WTC11 (cell line): ENCODE data around the gene OTUD4. TPM values are rescaled to one million over a fixed set of nuclear protein-coding genes. Genes with fewer than 3 reads are reported as not detected.

ENCODE experiments used
- ATAC-seq: fragments of 200-7000 bp; cut with Tn5 transposase; 2 replicates; pipeline ENCODE4 v1.10.0; 2021; ENCODE audit warnings: mild to moderate bottlenecking, moderate library complexity
- CTCF ChIA-PET: fragments of 300-600 bp; sonication (Branson Sonifier 250); formaldehyde crosslinking; loops from one replicate; lab custom pipeline; 2021; ENCODE audit warnings: antibody characterized with exemption; lab: Charles Lee
- POLR2A ChIA-PET: fragments of 350-600 bp; sonication (Branson Sonifier 250); formaldehyde crosslinking; loops from one replicate; lab custom pipeline; 2021; ENCODE audit warnings: antibody characterized with exemption; lab: Charles Lee
- DNase-seq: peaks from one replicate; pipeline ENCODE4 v3.0.0; 2021; ENCODE audit warnings: low spot score
- H3K27ac Mint-ChIP-seq: 2 replicates; pipeline ENCODE4 v1.8.0; 2021; ENCODE audit warnings: mixed read lengths
- H3K27me3 Mint-ChIP-seq: 2 replicates; pipeline ENCODE4 v1.8.0; 2021; ENCODE audit warnings: low read depth, mild to moderate bottlenecking, moderate library complexity, mixed read lengths
- H3K36me3 Mint-ChIP-seq: 2 replicates; pipeline ENCODE4 v1.8.0; 2021; ENCODE audit warnings: mixed read lengths
- H3K4me1 Mint-ChIP-seq: 2 replicates; pipeline ENCODE4 v1.8.0; 2022; ENCODE audit warnings: mixed read lengths
- H3K4me3 Mint-ChIP-seq: 2 replicates; pipeline ENCODE4 v1.8.0; 2021; ENCODE audit warnings: mild to moderate bottlenecking, moderate library complexity, mixed read lengths
- H3K9me3 Mint-ChIP-seq: 2 replicates; pipeline ENCODE4 v1.8.0; 2021; ENCODE audit warnings: mixed read lengths
- CREB1 ChIP-seq: sonication (generic); formaldehyde crosslinking; IDR thresholded peaks from 2 replicates; pipeline ENCODE4 v1.8.0; 2023; ENCODE audit warnings: mild to moderate bottlenecking, missing genetic modification reagents
- ESRRA ChIP-seq: sonication (generic); formaldehyde crosslinking; IDR thresholded peaks from 2 replicates; pipeline ENCODE4 v1.8.1; 2022; ENCODE audit warnings: mild to moderate bottlenecking, missing genetic modification reagents, borderline replicate concordance
- HMGA2 ChIP-seq: fragments of 250-450 bp; sonication (Bioruptor Pico); IDR thresholded peaks from 2 replicates; pipeline ENCODE4 v1.4.0; 2021; ENCODE audit warnings: mild to moderate bottlenecking, moderate library complexity
- IRF2 ChIP-seq: sonication (generic); formaldehyde crosslinking; IDR thresholded peaks from 2 replicates; pipeline ENCODE4 v1.8.0; 2022; ENCODE audit warnings: low read depth, missing genetic modification reagents, borderline replicate concordance
- JUN ChIP-seq: sonication (generic); formaldehyde crosslinking; IDR thresholded peaks from 2 replicates; pipeline ENCODE4 v1.8.0; 2023; ENCODE audit warnings: mild to moderate bottlenecking, missing genetic modification reagents
- MXD4 ChIP-seq: fragments of 250-450 bp; sonication (Bioruptor Pico); IDR thresholded peaks from 2 replicates; pipeline ENCODE4 v1.8.0; 2021; ENCODE audit warnings: mild to moderate bottlenecking, moderate library complexity, borderline replicate concordance
- MYBL2 ChIP-seq: sonication (generic); formaldehyde crosslinking; IDR thresholded peaks from 2 replicates; pipeline ENCODE4 v1.8.1; 2023; ENCODE audit warnings: mild to moderate bottlenecking, moderate library complexity, missing genetic modification reagents
- PRDM15 ChIP-seq: sonication (generic); formaldehyde crosslinking; IDR thresholded peaks from 2 replicates; pipeline ENCODE4 v1.8.0; 2022; ENCODE audit warnings: missing genetic modification reagents
- RELA ChIP-seq: sonication (generic); formaldehyde crosslinking; IDR thresholded peaks from 2 replicates; pipeline ENCODE4 v1.8.1; 2022; ENCODE audit warnings: missing genetic modification reagents, mild to moderate bottlenecking, borderline replicate concordance
- SMAD3 ChIP-seq: sonication (generic); formaldehyde crosslinking; IDR thresholded peaks from 2 replicates; pipeline ENCODE4 v1.8.0; 2022; ENCODE audit warnings: missing genetic modification reagents, mild to moderate bottlenecking, borderline replicate concordance
- TCF7 ChIP-seq: sonication (generic); formaldehyde crosslinking; IDR thresholded peaks from 2 replicates; pipeline ENCODE4 v1.8.0; 2022; ENCODE audit warnings: mild to moderate bottlenecking, low read depth, missing genetic modification reagents, moderate library complexity
- TEAD4 ChIP-seq: sonication (generic); formaldehyde crosslinking; IDR thresholded peaks from 2 replicates; pipeline ENCODE4 v1.8.0; 2022; ENCODE audit warnings: mild to moderate bottlenecking, missing genetic modification reagents
- ZNF138 ChIP-seq: sonication (generic); formaldehyde crosslinking; conservative IDR thresholded peaks from 2 replicates; pipeline ENCODE4 v1.8.1; 2022; ENCODE audit warnings: mild to moderate bottlenecking, moderate library complexity, missing genetic modification reagents
- ZNF317 ChIP-seq: sonication (generic); formaldehyde crosslinking; IDR thresholded peaks from 2 replicates; pipeline ENCODE4 v1.8.1; 2023; ENCODE audit warnings: low read depth, mild to moderate bottlenecking, moderate library complexity, missing genetic modification reagents, borderline replicate concordance
- total RNA-seq: library from RNA; stranded (reverse); gene quantifications from 3 replicates; pipeline ENCODE4 v1.2.3, GENCODE V29; 2021
- TF ChIP-seq, protein P1 (sequence below): fragments of 200-600 bp; IDR thresholded peaks from 2 replicates; pipeline ENCODE4 v1.8.0; 2022; ENCODE audit warnings: antibody characterized with exemption
- TF ChIP-seq, protein P2 (sequence below): fragments of 250-450 bp; sonication (Bioruptor Pico); IDR thresholded peaks from 2 replicates; pipeline ENCODE4 v1.9.0; 2021; ENCODE audit warnings: mild to moderate bottlenecking
- TF ChIP-seq, protein P3 (sequence below): sonication (generic); formaldehyde crosslinking; IDR thresholded peaks from 2 replicates; pipeline ENCODE4 v1.8.1; 2023; ENCODE audit warnings: mild to moderate bottlenecking, missing genetic modification reagents, moderate library complexity
- TF ChIP-seq, protein P4 (sequence below): sonication (generic); formaldehyde crosslinking; IDR thresholded peaks from 2 replicates; pipeline ENCODE4 v1.8.1; 2022; ENCODE audit warnings: low read depth, mild to moderate bottlenecking, moderate library complexity, missing genetic modification reagents, borderline replicate concordance
- TF ChIP-seq, protein P5 (sequence below): sonication (generic); formaldehyde crosslinking; IDR thresholded peaks from 2 replicates; pipeline ENCODE4 v1.8.1; 2022; ENCODE audit warnings: mild to moderate bottlenecking, moderate library complexity, missing genetic modification reagents
- TF ChIP-seq, protein P6 (sequence below): sonication (generic); formaldehyde crosslinking; IDR thresholded peaks from 2 replicates; pipeline ENCODE4 v1.8.1; 2022; ENCODE audit warnings: missing genetic modification reagents, borderline replicate concordance
- TF ChIP-seq, protein P7 (sequence below): fragments of 250-450 bp; sonication (Bioruptor Pico); IDR thresholded peaks from 2 replicates; pipeline ENCODE4 v1.9.0; 2021; ENCODE audit warnings: moderate library complexity, mild to moderate bottlenecking, inconsistent platforms, borderline replicate concordance
- TF ChIP-seq, protein P8 (sequence below): sonication (generic); formaldehyde crosslinking; IDR thresholded peaks from 2 replicates; pipeline ENCODE4 v1.8.0; 2023; ENCODE audit warnings: missing genetic modification reagents

Gene OTUD4
- total RNA-seq, 1 experiment from 2014 or later = 44.6 TPM

GRCh38 chr4:145101091-145101490 lies 79.3 kb downstream of the OTUD4 start (continued):
- TF ChIP-seq, protein P1, sequence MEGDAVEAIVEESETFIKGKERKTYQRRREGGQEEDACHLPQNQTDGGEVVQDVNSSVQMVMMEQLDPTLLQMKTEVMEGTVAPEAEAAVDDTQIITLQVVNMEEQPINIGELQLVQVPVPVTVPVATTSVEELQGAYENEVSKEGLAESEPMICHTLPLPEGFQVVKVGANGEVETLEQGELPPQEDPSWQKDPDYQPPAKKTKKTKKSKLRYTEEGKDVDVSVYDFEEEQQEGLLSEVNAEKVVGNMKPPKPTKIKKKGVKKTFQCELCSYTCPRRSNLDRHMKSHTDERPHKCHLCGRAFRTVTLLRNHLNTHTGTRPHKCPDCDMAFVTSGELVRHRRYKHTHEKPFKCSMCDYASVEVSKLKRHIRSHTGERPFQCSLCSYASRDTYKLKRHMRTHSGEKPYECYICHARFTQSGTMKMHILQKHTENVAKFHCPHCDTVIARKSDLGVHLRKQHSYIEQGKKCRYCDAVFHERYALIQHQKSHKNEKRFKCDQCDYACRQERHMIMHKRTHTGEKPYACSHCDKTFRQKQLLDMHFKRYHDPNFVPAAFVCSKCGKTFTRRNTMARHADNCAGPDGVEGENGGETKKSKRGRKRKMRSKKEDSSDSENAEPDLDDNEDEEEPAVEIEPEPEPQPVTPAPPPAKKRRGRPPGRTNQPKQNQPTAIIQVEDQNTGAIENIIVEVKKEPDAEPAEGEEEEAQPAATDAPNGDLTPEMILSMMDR = no peak
- no peak for TF ChIP-seq ZNF317 (CRISPR knock-in tag)
- TF ChIP-seq, protein P2, sequence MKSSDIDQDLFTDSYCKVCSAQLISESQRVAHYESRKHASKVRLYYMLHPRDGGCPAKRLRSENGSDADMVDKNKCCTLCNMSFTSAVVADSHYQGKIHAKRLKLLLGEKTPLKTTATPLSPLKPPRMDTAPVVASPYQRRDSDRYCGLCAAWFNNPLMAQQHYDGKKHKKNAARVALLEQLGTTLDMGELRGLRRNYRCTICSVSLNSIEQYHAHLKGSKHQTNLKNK (CRISPR knock-in tag) = no peak

DNA sequence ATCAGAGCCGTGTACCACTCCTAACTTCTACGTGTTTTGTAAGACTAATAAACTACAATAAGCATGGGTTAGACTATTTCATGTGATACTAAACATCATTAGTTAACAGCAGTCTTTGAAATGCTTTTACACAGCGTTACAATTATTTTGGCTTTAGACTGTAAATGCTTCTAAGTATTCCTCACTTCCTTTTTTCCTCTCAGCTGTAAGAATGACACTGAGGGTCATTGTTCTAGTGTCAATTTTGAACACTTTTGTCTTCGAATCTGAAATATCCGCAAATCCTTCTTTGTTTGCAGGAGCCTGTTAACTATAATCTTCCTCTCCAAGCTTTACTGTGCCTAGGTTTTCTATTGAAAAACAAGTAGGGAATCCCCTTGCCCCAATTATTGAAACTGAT lies 80.7 kb downstream of the OTUD4 start:
- no peak for DNase-seq

More for the DNA sequence above, 80.7 kb downstream of the OTUD4 start:
- Mint-ChIP-seq H3K27me3 (no peaks in the 10 kb centered on the region), H3K27ac (no peak overlapping the region), H3K4me1 (peaks cover 15% of the 10 kb centered on the region), H3K36me3 (peaks cover 12% of the 10 kb centered on the region), H3K4me3 (peak overlapping the region; percentile 96), H3K9me3 (no peaks in the 10 kb centered on the region)
- POLR2A ChIA-PET = no interaction called here
- no peak for ATAC-seq
- TF ChIP-seq TCF7 = no peak
- no peak for TF ChIP-seq ZNF138 (CRISPR knock-in tag)
- TF ChIP-seq ZNF317 (CRISPR knock-in tag) = no peak
- TF ChIP-seq MXD4 (CRISPR knock-in tag) = no peak
- TF ChIP-seq SMAD3 (CRISPR knock-in tag) = no peak
- TF ChIP-seq, protein P3, sequence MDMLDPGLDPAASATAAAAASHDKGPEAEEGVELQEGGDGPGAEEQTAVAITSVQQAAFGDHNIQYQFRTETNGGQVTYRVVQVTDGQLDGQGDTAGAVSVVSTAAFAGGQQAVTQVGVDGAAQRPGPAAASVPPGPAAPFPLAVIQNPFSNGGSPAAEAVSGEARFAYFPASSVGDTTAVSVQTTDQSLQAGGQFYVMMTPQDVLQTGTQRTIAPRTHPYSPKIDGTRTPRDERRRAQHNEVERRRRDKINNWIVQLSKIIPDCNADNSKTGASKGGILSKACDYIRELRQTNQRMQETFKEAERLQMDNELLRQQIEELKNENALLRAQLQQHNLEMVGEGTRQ = no peak
- TF ChIP-seq, protein P4, sequence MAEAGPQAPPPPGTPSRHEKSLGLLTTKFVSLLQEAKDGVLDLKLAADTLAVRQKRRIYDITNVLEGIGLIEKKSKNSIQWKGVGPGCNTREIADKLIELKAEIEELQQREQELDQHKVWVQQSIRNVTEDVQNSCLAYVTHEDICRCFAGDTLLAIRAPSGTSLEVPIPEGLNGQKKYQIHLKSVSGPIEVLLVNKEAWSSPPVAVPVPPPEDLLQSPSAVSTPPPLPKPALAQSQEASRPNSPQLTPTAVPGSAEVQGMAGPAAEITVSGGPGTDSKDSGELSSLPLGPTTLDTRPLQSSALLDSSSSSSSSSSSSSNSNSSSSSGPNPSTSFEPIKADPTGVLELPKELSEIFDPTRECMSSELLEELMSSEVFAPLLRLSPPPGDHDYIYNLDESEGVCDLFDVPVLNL = no peak
- TF ChIP-seq, protein P5, sequence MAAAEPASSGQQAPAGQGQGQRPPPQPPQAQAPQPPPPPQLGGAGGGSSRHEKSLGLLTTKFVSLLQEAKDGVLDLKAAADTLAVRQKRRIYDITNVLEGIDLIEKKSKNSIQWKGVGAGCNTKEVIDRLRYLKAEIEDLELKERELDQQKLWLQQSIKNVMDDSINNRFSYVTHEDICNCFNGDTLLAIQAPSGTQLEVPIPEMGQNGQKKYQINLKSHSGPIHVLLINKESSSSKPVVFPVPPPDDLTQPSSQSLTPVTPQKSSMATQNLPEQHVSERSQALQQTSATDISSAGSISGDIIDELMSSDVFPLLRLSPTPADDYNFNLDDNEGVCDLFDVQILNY = no peak
- TF ChIP-seq RELA (CRISPR knock-in tag) = no peak
- TF ChIP-seq PRDM15 = no peak
- TF ChIP-seq MYBL2 (CRISPR knock-in tag) = no peak
- no peak for TF ChIP-seq IRF2
- no peak for TF ChIP-seq TEAD4 (CRISPR knock-in tag)
- TF ChIP-seq, protein P6, sequence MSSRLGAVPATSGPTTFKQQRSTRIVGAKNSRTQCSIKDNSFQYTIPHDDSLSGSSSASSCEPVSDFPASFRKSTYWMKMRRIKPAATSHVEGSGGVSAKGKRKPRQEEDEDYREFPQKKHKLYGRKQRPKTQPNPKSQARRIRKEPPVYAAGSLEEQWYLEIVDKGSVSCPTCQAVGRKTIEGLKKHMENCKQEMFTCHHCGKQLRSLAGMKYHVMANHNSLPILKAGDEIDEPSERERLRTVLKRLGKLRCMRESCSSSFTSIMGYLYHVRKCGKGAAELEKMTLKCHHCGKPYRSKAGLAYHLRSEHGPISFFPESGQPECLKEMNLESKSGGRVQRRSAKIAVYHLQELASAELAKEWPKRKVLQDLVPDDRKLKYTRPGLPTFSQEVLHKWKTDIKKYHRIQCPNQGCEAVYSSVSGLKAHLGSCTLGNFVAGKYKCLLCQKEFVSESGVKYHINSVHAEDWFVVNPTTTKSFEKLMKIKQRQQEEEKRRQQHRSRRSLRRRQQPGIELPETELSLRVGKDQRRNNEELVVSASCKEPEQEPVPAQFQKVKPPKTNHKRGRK (CRISPR knock-in tag) = no peak
- TF ChIP-seq, protein P7, sequence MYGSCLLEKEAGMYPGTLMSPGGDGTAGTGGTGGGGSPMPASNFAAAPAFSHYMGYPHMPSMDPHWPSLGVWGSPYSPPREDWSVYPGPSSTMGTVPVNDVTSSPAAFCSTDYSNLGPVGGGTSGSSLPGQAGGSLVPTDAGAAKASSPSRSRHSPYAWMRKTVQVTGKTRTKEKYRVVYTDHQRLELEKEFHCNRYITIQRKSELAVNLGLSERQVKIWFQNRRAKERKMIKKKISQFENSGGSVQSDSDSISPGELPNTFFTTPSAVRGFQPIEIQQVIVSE (CRISPR knock-in tag) = no peak
- TF ChIP-seq CREB1 (CRISPR knock-in tag) = no peak
- TF ChIP-seq, protein P8, sequence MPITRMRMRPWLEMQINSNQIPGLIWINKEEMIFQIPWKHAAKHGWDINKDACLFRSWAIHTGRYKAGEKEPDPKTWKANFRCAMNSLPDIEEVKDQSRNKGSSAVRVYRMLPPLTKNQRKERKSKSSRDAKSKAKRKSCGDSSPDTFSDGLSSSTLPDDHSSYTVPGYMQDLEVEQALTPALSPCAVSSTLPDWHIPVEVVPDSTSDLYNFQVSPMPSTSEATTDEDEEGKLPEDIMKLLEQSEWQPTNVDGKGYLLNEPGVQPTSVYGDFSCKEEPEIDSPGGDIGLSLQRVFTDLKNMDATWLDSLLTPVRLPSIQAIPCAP (CRISPR knock-in tag) = no peak
- TF ChIP-seq HMGA2 (CRISPR knock-in tag) = no peak
- TF ChIP-seq JUN = no peak
- no peak for TF ChIP-seq ESRRA
- CTCF ChIA-PET = no interaction called here
